Prostate gland (tissue), 2 donors: ENCODE results near the gene PRPF8.

ENCODE experiments used
- CTCF ChIP-seq, 4 experiments: fragments of 200-600 bp in 2 of 4; fragments of 450-650 bp in 2 of 4; sonication (generic) in 2 of 4; IDR thresholded peaks; 1 replicate in 3 of 4; 2 replicates in 1 of 4; pipeline ENCODE4 v1.5.1; 2016 to 2019; ENCODE audit warnings: antibody characterized with exemption in 4 of 4, mild to moderate bottlenecking in 2 of 4, moderate library complexity in 2 of 4
- POLR2A ChIP-seq: fragments of 450-650 bp; IDR thresholded peaks from one replicate; pipeline ENCODE4 v1.6.1; 2016; ENCODE audit warnings: antibody characterized with exemption, mild to moderate bottlenecking
- POLR2AphosphoS5 ChIP-seq: sonication (generic); formaldehyde crosslinking; IDR thresholded peaks from one replicate; pipeline ENCODE4 v1.6.1; 2017; ENCODE audit warnings: antibody characterized with exemption

GRCh38 chr17:1604831-1605528 is 79.7 kb downstream of the PRPF8 start:
- TF ChIP-seq CTCF (IDR thresholded peaks at IDR 0.05): no peak
- TF ChIP-seq POLR2A: no peak
- TF ChIP-seq POLR2AphosphoS5: no peak
